Activated naive CD4-positive, alpha-beta T cell treated with anti-CD3 and anti-CD28 coated beads, Interleukin-2, amount 50 U/mL, for 16 hours (primary cell): ENCODE results near the gene LMLN.
"Not testable (repeated sequence)": the region's sequence is repeated elsewhere in the genome, so short reads cannot be mapped to it uniquely, and the experiment has no call there.

Source experiments
- DNase-seq: peaks from one replicate; pipeline ENCODE4 v3.0.0-alpha.2; 2020

LMLN gene

DNA sequence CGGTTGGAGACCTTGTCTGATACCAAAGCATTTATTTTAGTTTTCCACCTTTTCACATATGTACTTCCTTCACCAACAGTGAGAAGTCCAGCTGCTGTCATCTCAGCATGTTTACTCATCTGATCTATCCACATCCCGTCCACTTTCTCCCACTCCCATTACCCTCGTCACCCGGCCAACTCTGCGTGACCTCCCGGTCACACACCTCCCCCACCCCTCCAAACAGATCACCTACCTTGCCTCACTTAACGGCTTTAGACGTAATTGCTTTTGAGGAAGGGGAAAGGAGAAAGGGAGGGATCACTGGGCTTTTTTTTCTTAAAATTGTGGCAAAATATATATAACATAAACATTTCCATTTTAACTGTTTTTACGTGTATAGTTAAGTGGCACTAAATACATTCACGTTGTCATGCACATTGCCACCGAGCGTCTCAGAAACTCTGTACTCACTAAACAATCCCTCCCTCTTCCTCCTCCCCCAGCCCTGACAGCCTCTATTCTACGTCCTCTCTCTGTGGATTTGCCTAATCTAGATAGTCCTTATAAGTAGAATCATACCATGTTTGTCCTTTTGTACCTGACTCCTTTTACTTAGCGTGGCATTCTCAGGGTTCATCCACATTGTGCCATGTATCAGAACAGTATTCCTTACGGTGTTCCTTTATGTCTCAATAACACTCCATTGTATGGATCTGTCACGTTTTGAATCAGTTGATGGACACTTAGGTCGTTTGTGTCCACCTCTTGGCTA is 67.2 kb downstream of the LMLN start:
- DNase-seq: no peak

DNA sequence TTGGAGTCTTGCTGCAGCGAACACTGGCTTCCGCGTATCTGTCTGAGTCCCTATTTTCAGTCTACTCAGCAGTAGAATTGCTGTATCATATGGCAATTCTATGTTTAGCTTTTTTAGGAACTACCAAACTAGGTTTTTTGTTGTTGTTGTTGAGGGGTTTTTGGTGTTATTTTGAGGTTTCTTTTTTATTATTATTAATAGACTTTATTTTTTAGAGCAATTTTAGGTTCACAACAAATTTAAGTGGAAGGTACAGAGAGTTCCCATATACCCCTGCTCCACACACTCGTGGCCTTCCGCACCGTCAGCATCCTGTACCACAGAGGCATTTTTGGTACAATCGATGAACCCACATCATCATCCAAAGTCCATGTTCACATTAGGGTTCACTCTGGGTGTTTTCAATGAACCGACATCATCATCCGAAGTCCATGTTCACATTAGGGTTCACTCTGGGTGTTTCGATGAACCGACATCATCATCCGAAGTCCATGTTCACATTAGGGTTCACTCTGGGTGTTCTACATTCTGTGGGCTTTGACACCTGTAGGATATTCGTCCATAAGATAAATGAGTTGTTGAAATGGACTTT is 67.9 kb downstream of the LMLN start:
- no peak for DNase-seq

DNA sequence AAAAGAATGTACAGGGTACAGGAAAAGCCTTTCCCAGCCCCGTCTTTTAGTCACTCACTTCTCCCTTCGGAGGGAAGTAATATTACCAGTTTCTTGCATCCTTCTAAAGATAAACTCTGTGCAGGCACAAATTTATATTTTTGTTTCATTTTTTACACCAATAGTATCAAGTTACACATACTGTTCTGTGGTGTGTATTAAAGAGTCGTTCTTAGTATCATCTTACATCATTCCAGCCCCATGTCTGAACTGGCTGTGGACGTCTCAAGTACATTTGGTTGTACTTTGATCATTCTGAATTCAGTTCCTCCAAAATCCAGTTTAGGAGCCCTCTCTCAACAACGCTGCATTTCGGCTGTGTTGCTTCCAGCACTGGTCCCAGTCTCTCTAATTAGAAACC is 68.7 kb downstream of the LMLN start:
- DNase-seq: no peak

- DNase-seq: no peak
Observed at GRCh38 chr3:198030125-198030524, 70.1 kb downstream of the LMLN start.

DNA sequence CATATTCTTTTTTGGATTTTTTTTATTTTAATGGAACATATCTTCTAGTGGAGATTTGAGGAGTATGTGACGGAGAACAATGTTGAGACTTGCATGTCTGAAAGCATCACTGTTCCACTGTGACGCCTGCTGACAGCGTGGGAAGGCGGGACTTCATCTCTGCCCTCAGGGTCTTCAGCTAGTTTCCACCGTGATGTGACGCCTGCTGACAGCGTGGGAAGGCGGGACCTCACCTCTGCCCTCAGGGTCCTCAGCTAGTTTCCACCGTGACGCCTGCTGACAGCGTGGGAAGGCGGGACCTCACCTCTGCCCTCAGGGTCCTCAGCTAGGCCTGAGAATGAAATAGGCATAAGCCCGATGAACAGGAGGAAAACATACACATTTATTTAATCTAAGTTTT is 70.7 kb downstream of the LMLN start:
- no peak for DNase-seq

DNA sequence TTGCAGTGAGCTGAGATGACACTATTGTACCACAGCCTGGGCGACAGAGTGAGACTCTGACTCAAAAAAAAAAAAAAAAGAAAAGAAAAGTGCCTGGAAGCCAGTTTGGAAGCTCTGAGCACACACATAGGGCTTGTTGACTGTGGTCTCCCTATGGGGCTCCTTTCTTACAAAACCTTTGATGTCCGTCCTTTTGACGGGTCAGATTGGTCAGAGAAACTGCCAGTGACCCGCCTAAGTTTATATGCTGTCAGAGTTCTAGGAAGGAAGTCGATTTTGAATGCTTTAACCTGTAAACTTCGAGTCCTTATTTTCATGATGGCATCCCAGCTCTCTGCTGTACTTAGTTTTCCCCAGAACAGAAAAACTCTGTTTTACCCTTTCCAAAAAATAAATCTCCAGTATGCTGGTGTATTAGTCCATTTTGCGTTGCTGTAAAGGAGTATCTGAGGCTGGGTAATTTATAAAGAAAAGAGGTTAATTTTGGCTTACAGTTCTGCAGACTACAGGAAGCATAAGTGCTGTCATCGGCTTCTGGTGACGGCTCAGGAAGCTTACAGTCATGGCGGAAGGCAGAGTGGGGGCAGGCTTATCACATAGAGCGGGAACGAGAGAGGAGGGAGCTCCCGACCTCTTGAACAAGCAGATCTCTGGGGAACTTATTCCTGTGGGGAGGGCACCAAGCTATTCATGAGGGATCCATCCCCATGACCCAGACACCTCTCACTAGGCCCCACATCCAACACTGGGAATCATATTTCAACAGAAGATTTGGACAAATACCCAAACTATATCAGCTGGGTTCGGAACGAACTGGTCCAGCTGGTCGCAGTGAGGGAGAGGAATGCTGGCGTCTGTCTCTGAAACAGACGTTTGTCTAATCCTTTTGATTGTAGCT is 72.3 kb downstream of the LMLN start:
- no peak for DNase-seq

DNA sequence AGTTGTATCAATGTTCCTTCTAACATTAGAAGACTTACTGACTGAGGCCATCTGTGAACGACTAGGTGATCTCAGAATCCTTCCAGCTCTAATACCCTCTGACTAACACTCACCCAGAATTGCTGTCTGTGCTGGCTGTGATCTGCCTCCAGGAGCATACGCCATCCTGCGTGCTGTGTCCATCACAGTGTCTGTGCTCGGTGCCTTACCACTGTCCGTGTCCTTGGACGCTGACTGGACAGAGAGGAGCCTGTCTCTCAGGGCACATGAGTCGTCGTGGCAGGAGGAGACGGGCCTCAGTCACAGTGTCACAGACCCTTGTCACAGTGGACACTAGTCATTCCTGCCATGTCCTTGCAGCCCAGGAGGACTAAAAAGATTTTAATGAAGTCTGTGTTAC is 83.1 kb downstream of the LMLN start:
- no peak for DNase-seq

GRCh38 chr3:198046120-198046857 is 86.3 kb downstream of the LMLN start:
- no peak for DNase-seq

DNA sequence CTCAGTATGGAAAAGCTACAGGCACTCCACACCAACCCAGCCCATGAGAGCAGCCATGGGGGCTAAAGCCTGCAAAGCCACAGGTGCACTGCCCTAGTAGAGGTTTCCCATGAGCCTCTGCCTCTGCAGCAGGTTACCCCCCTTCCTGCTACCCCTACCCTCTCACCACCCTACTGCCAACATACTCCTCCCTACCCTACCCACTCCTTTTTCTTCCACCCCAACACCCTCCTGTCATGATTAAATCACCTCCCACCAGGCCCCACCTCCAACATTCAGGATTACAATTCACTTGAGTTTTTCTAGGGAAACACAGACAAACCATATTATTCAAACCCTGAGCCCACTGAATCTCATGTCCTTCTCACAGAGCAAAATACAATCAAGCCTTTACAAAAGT is 88.4 kb downstream of the LMLN start:
- no peak for DNase-seq

- no peak for DNase-seq
Observed at GRCh38 chr3:198051836-198052235, 91.8 kb downstream of the LMLN start.

DNA sequence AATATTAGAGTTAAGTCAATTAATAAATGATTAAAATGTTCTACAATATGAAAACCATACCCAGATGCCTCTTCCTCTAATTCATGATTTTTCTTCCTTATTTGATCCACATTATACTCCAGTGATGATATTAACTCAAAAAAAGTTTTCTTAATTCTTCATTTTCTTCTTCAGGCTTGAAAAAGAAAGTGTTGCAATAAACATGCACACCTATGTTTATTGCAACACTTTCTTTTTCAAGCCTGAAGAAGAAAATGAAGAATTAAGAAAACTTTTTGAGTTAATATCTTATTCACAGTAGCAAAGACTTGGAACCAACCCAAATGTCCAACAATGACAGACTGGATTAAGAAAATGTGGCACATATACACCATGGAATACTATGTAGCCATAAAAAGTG is 93.4 kb downstream of the LMLN start:
- DNase-seq: not testable (repeated sequence)

- no peak for DNase-seq
Observed at GRCh38 chr3:198061119-198062067, 101.4 kb downstream of the LMLN start.

GRCh38 chr3:198062068-198062465 is 102.0 kb downstream of the LMLN start:
- no peak for DNase-seq

DNA sequence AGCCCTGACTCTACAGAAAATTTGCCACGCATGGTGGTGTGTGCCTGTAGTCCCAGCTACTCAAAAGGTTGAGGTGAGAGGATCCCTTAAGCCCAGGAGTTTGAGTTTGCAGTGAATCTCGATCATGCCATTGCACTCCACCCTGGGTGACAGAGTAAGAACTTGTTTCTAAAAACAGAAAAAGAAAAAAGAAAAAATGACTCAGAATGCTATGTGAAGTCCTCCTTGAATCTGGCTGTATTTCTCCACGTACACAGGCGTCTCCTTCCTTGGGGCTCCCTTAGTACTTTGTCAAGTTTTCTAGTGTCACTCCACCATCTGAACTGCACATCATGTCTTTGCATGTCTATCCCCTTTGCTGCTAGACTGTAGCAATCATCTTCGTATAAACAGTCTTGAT is 104.4 kb downstream of the LMLN start:
- no peak for DNase-seq

DNA sequence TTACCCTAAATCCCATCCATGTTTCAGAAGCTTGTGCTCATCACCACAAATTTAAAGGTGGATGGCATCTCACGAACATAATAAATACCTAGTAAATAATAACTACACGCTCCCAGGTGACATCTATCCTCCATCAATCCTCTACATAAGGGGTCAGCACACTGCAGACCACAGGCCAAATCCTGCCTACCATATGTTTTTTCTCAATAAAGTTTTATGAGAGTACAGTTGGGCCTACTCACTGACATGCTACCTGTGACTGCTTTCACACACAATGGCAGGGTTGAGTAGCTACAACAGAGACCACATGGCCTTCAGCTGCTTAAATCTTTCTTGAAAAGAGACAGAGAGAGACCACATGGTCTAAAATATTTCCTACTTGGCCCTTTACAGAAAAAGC is 105.9 kb downstream of the LMLN start:
- no peak for DNase-seq

GRCh38 chr3:198067416-198067815 is 107.4 kb downstream of the LMLN start:
- DNase-seq: no peak

GRCh38 chr3:198070871-198071270 is 110.9 kb downstream of the LMLN start:
- DNase-seq: no peak

GRCh38 chr3:198071602-198072287 is 111.7 kb downstream of the LMLN start:
- DNase-seq: peak; percentile 55

DNA sequence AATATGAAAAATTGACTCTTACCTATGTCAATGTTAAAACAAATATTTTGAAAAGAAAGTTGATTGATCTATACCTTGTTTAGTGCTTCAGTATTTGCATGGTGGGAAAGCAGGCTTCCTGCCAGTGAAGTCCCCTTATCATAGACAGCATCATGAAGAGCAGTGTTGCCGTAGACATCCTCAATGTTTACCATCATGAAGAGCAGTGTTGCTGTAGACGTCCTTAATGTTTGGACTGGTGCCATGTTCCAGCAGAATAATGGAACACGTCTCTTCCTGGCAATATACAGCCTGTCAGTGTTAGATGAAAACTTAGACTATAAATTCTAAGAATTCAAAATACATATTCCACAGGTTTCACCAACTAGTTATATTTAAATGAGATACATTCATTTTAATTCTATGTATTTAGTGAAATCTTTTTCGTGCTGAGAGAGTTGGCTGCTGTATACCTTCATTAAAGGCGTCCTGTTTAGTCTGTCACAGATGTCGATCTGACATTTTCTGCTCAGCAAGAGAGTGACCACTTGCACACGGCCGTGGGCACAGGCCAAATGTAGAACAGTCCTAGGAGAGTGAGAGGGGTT is 116.8 kb downstream of the LMLN start:
- DNase-seq: no peak

DNA sequence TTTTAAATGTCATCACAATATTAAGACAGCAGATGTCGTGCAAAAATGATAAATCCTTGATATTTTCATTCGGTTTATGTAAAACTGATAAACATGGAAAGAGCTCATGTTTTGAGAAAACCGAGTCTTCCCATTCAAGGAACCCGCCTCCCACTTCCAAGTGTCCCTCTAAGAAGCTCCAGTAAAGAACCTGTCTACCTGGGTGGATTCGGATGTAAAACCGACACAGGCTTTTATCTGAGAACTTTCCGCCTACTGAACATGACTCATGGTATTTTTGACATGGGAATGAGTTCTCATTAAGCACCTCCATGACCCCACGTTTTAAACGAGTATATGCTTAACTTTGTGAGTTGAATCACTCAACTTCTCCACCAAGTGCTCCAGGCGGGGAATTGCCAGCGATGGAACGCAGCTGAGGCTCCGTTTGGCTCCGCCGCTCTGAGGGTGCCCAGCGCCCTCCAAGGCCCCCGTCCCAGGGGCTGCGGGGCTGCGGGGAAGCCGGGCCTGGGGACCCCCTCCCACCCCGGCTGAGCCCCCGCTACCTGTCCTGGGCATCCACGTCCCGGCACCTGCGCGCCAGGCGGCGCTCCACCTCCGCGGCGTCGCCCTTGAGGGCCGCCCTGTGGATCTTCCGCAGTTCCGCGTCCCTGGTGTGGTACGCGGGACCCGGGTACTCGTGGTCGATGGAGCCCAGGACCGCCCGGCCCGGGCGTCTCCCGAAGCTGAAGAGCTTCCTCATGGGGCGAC is 119.9 kb downstream of the LMLN start:
- peak; percentile 55 for DNase-seq
